Lower leg skin (tissue), 3 donors: ENCODE results near the gene DNER.

Source experiments
- POLR2A ChIP-seq, 2 donors: fragments of 450-650 bp; IDR thresholded peaks; one replicate each; pipeline ENCODE4 v1.6.1; 2016 to 2017; ENCODE audit warnings: antibody characterized with exemption in 2 of 2, mild to moderate bottlenecking in 1 of 2, moderate library complexity in 1 of 2
- TF ChIP-seq, protein P1 (sequence below), 3 donors: fragments of 450-650 bp; IDR thresholded peaks; one replicate each; pipeline ENCODE4 v1.5.1; 2016; ENCODE audit warnings: antibody characterized with exemption in 3 of 3, mild to moderate bottlenecking in 3 of 3, moderate library complexity in 2 of 3

DNA sequence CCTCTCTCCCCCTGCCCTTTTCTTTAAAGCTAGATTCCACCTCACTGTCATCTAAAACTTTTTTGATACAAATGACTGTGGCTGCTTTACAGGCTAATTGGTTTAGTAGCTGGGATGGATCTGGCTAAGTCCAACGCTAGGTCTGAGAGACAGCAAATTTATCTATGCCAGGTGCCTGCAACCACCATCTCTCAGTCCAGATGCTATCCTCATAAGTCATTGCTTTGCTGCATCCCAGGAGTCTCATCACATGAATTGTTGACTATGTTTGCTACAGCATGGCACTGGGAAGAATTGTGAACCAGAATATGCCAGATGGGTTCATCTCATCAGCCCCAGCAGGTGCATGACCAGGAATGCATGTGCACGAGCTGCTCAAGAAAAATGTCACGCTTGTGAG lies 343.3 kb downstream of the DNER start:
- no peak for TF ChIP-seq POLR2A (IDR thresholded peaks at IDR 0.05)
- TF ChIP-seq, protein P1, sequence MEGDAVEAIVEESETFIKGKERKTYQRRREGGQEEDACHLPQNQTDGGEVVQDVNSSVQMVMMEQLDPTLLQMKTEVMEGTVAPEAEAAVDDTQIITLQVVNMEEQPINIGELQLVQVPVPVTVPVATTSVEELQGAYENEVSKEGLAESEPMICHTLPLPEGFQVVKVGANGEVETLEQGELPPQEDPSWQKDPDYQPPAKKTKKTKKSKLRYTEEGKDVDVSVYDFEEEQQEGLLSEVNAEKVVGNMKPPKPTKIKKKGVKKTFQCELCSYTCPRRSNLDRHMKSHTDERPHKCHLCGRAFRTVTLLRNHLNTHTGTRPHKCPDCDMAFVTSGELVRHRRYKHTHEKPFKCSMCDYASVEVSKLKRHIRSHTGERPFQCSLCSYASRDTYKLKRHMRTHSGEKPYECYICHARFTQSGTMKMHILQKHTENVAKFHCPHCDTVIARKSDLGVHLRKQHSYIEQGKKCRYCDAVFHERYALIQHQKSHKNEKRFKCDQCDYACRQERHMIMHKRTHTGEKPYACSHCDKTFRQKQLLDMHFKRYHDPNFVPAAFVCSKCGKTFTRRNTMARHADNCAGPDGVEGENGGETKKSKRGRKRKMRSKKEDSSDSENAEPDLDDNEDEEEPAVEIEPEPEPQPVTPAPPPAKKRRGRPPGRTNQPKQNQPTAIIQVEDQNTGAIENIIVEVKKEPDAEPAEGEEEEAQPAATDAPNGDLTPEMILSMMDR (IDR thresholded peaks at IDR 0.05): no peak
